Measurements from ENCODE around the gene PARP4.
"Not testable (repeated sequence)": the region's sequence is repeated elsewhere in the genome, so short reads cannot be mapped to it uniquely, and the experiment has no call there.

PARP4 gene

DNA sequence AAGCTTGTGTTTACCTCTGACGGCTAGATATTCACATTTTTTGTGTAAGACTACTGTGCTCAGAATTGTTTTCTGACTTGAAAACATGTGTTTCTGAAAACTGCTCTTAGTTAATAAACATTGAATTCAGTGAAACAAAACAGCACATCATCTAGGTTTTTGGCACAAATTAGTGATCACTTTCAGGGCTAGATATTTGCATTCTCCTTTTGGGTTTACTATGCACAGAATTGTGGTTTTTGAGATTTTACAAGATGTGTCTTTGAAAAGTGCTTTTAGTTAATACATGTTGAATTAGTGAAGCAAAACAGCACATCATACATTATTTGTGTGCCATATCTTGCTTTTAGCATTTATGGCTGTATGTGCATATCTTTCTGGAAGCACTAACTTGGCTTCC is 8.2 kb upstream of the PARP4 start:
- no peaks in the 10 kb centered on the region for H3K36me3 Mint-ChIP-seq (ENCODE audit: low read depth)
- no peak for TF ChIP-seq CTCF (IDR thresholded peaks at IDR 0.05; ENCODE audit: unreplicated experiment in 3 of 3)
- H3K9me3 Mint-ChIP-seq = no peaks in the 10 kb centered on the region
- H3K27me3 Mint-ChIP-seq (ENCODE audit: low read depth) = peaks cover 7% of the 10 kb centered on the region
- no peak overlapping the region for H3K4me3 Mint-ChIP-seq
- H3K27ac Mint-ChIP-seq = no peak overlapping the region
- no peaks in the 10 kb centered on the region for H3K4me1 Mint-ChIP-seq

GRCh38 chr13:24516919-24517318 is 4.3 kb upstream of the PARP4 start:
- no peak for TF ChIP-seq CTCF (IDR thresholded peaks at IDR 0.05; ENCODE audit: unreplicated experiment in 3 of 3)
- H3K4me1 Mint-ChIP-seq = peaks cover 12% of the 10 kb centered on the region
- no peak overlapping the region for H3K4me3 Mint-ChIP-seq
- H3K27ac Mint-ChIP-seq = no peak overlapping the region
- H3K27me3 Mint-ChIP-seq (ENCODE audit: low read depth) = peaks cover 7% of the 10 kb centered on the region
- H3K9me3 Mint-ChIP-seq = no peaks in the 10 kb centered on the region
- no peaks in the 10 kb centered on the region for H3K36me3 Mint-ChIP-seq (ENCODE audit: low read depth)

DNA sequence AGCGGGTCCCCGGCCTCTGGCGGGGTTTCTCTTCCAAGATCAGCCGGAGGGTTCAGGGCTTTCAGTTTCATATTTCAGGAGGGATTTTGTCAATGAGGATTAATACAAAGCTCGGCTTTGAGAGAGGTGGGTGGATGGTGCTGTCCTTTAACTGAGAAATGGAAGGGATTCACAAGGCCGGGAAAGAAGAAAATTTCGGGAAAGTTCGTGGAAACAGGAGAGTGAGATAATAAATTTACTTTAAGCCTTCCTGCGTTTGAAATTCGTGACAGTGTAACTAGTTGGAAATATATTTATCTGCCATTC is 283 bp upstream of the PARP4 start:
- TF ChIP-seq CTCF (IDR thresholded peaks at IDR 0.05; ENCODE audit: unreplicated experiment in 3 of 3) = no peak
- Mint-ChIP-seq H3K27me3 (ENCODE audit: low read depth) (peaks cover under 1% of the 10 kb centered on the region), H3K36me3 (ENCODE audit: low read depth) (peaks cover 5% of the 10 kb centered on the region), H3K4me1 (peaks cover 22% of the 10 kb centered on the region), H3K4me3 (peak overlapping the region; percentile 84 to 87 (median 87)), H3K9me3 (no peaks in the 10 kb centered on the region), H3K27ac (peak overlapping the region; percentile 61 to 82 (median 77))

DNA sequence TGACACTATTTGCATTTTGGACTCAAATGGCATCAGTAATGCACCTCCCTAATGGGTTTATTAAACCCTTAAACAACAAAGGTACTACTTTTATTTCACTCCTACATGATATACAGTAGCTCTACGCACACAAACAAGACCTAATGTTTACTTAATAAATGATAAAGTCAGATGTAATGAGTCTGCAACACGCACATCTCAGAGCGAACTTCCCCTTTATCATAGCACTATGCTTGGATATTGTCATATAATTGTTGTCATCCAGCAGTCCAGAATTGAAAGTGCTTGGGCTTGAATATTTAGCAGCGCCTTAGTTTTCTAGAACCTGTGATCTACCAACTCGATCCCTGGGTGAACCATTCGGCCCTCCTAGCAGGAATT is 772 bp downstream of the PARP4 start:
- peak overlapping the region; percentile 61 to 82 (median 77) for H3K27ac Mint-ChIP-seq
- peaks cover 12% of the 10 kb centered on the region for H3K36me3 Mint-ChIP-seq (ENCODE audit: low read depth)
- H3K27me3 Mint-ChIP-seq (ENCODE audit: low read depth) = no peaks in the 10 kb centered on the region
- H3K9me3 Mint-ChIP-seq = no peaks in the 10 kb centered on the region
- H3K4me1 Mint-ChIP-seq = peaks cover 22% of the 10 kb centered on the region
- no peak for TF ChIP-seq CTCF (IDR thresholded peaks at IDR 0.05; ENCODE audit: unreplicated experiment in 3 of 3)
- peak overlapping the region; percentile 84 to 87 (median 87) for H3K4me3 Mint-ChIP-seq

GRCh38 chr13:24511019-24511815 is 1.4 kb downstream of the PARP4 start:
- H3K9me3 Mint-ChIP-seq = no peaks in the 10 kb centered on the region
- H3K4me3 Mint-ChIP-seq = peak overlapping the region; percentile 84 to 87 (median 87)
- H3K27me3 Mint-ChIP-seq (ENCODE audit: low read depth) = no peaks in the 10 kb centered on the region
- H3K36me3 Mint-ChIP-seq (ENCODE audit: low read depth) = peaks cover 12% of the 10 kb centered on the region
- TF ChIP-seq CTCF (IDR thresholded peaks at IDR 0.05; ENCODE audit: unreplicated experiment in 3 of 3) = no peak
- peak overlapping the region; percentile 61 to 82 (median 77) for H3K27ac Mint-ChIP-seq
- peaks cover 22% of the 10 kb centered on the region for H3K4me1 Mint-ChIP-seq

GRCh38 chr13:24506698-24507335 is 5.8 kb downstream of the PARP4 start:
- Mint-ChIP-seq H3K4me3 (no peak overlapping the region), H3K27ac (no peak overlapping the region), H3K36me3 (ENCODE audit: low read depth) (peaks cover 20% of the 10 kb centered on the region), H3K9me3 (no peaks in the 10 kb centered on the region), H3K4me1 (peaks cover 19% of the 10 kb centered on the region), H3K27me3 (ENCODE audit: low read depth) (no peaks in the 10 kb centered on the region)
- no peak for TF ChIP-seq CTCF (IDR thresholded peaks at IDR 0.05; ENCODE audit: unreplicated experiment in 3 of 3)

DNA sequence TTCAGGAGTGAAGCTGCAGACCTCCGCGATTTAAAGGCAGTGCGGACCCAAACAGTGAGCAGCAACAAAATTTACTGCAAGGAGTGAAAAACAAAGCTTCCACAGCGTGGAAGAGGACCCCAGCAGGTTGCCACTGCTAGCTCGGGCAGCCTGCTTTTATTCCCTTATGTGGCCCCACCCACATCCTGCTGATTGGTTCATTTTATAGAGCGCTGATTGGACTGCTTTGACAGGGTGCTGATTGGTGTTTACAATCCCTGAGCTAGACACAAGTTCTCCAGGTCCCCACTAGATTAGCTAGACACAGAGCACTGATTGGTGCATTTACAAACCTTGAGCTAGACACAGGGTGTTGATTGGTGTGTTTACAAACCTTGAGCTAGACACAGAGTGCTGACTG is 6.3 kb downstream of the PARP4 start:
- H3K9me3 Mint-ChIP-seq; H3K4me3 Mint-ChIP-seq; H3K27ac Mint-ChIP-seq; H3K27me3 Mint-ChIP-seq (ENCODE audit: low read depth): not testable (repeated sequence)
- H3K36me3 Mint-ChIP-seq (ENCODE audit: low read depth) = peaks cover 19% of the 10 kb centered on the region
- peaks cover 16% of the 10 kb centered on the region for H3K4me1 Mint-ChIP-seq
